ENCODE data around the gene SULT2A1.
"Not testable (repeated sequence)": the region's sequence is repeated elsewhere in the genome, so short reads cannot be mapped to it uniquely, and the experiment has no call there.

SULT2A1 gene, protein sequence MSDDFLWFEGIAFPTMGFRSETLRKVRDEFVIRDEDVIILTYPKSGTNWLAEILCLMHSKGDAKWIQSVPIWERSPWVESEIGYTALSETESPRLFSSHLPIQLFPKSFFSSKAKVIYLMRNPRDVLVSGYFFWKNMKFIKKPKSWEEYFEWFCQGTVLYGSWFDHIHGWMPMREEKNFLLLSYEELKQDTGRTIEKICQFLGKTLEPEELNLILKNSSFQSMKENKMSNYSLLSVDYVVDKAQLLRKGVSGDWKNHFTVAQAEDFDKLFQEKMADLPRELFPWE

DNA sequence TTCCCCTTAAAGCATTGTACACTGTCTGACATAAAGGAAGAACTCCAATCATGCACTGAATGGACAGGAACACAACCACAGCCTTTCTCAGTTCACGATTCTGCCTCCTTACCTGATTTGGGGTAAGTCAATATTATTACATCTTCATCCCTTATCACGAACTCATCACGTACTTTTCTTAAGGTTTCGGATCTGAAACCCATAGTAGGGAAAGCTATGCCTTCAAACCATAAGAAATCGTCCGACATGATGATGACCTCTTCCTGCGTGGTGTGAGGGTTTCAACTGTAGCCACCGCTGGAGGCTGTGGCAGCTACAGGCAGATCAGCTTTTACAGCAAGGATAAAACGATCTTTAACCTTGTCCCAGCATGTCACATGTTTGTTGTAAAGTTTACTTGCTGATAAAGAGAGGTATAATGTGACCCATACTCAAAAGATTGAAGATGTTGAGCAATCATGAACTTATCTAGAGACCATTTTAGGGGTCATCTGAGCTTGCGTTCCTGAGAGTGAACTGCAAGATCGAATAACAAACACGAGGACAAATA, at the start of gene SULT2A1:
Gene SULT2A1, minus strand, starts transcription at position 306 of the 550 bp plus-strand sequence. Its CDS starts 58 bp downstream, at position 248.
- ChIA-PET CTCF (interaction anchor here (1.4 to 1.6 kb wide), 2 partner anchors 17 to 22 kb away, joined by 5 read pairs; no protein-coding TSS in a partner anchor), POLR2A (no interaction called here)
- peak; percentile 28 for DNase-seq (ENCODE audit: extremely low spot score)
- TF ChIP-seq NFRKB (IDR thresholded peaks at IDR 0.05) (no peak), SUZ12 (IDR thresholded peaks at IDR 0.05) (no peak), FOXM1 (IDR thresholded peaks at IDR 0.05; ENCODE audit: borderline replicate concordance) (no peak), L3MBTL2 (conservative IDR thresholded peaks at IDR 0.05) (peak; percentile 21; the same call in 1 of the 2 replicates), HDGF (IDR thresholded peaks at IDR 0.05; ENCODE audit: borderline replicate concordance) (no peak)

DNA sequence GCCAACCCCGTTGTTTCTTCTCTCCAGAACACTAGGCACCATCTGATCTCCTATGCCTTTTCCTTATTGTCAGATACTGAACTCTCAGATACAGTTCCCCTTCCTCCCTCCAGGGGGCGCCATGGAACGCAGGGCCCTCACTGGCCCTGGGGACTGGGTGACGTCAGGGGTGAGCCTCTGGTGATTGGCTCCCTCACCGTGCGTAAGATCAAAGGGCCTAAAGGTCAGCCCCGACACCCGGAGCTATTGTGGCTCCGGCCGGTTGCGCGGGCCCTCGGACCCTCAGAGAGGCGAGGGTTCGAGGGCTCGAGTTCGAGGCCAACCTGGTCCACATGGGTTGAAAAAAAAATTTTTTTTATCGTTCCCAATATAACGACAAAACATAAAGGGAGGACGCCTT, 42.5 kb upstream of the SULT2A1 start:
- DNase-seq (ENCODE audit: extremely low spot score); CTCF ChIA-PET; POLR2A ChIA-PET: not testable (repeated sequence)

DNA sequence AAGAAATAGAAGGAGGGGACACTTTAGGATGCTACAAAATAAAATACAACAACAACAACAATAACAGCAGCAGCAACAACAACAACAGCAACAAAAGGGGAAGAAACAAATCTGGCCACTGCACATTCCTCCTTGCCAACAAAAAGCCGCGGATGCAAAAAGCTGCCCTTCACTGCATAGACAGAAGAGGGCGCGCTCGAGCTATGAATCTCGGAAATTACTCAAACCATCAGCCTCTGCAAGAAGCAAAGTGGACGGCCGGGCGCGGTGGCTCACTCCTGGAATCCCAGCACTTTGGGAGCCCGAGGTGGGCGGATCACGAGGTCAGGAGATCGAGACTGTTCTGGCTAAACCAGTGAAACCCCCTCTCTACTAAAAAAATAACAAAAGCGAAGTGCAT, 34.0 kb upstream of the SULT2A1 start:
- CTCF ChIA-PET; DNase-seq (ENCODE audit: extremely low spot score); POLR2A ChIA-PET: not testable (repeated sequence)

DNA sequence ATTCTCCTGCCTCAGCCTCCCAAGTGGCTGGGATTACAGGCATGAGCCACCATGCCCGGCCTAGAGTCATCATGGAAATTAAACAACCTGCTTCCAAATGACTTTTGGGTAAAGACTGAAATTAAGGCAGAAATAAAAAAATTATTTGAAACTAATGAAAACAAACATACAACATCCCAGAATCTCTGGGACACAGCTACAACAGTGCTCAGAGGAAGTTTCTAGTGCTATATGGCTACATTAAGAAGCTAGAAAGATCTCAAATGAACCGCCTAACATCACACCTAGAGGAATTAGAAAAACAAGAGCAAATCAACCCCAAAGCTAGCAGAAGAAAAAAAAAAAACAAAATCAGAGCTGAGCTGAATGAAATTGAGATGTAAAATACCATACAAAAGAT, 24.1 kb upstream of the SULT2A1 start:
- POLR2A ChIA-PET; DNase-seq (ENCODE audit: extremely low spot score); CTCF ChIA-PET: not testable (repeated sequence)

DNA sequence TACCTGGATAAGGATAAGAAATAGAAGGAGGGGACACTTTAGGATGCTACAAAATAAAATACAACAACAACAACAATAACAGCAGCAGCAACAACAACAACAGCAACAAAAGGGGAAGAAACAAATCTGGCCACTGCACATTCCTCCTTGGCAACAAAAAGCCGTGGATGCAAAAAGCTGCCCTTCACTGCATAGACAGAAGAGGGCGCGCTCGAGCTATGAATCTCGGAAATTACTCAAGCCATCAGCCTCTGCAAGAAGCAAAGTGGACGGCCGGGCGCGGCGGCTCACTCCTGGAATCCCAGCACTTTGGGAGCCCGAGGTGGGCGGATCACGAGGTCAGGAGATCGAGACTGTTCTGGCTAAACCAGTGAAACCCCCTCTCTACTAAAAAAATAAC, 23.2 kb upstream of the SULT2A1 start:
- CTCF ChIA-PET; POLR2A ChIA-PET; DNase-seq (ENCODE audit: extremely low spot score): not testable (repeated sequence)

DNA sequence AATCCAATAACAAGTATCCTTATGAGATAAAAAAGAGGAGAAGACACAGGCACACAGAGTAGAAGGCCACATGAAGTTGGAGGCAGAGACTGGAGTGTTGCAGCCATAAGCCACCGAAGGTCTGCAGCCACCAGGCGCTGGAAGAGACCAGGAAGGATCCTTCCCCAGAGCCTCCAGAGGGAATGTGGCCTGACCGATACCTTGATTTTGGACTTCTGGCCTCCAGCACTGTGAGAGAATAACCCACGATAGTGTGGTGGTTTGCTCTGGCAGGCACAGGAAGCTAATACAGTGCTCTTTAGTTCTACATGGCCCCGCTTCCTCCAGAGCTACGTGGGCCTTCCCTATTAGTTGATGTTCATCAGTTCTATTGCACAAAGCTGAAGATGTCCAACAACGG, 15.3 kb upstream of the SULT2A1 start:
- POLR2A ChIA-PET: no interaction called here
- CTCF ChIA-PET: no interaction called here

DNA sequence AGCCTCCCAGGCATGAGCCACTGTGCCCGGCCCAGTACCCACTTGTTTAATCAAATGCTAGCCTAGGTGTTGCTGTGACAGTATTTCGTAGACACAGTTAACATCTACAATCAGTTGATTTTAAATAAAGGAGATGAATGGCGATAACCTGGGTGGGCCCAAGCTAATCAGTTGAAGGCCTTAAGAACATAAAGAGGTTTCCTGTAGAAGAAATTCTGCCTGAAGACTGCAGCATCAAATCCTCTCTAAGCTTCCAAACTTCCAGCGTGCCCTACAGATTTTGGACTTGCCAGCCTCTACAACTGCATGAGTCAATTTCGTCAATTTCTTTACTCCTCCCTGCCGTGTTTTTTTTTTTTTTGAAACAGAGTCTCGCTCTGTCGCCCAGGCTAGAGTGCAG, 13.2 kb upstream of the SULT2A1 start:
- ChIA-PET CTCF (interaction anchor here (0.6 kb wide), 1 partner anchor 231 kb away, joined by 3 read pairs; no protein-coding TSS in a partner anchor), POLR2A (no interaction called here)
- DNase-seq (ENCODE audit: extremely low spot score): no peak
- TF ChIP-seq, protein P1, sequence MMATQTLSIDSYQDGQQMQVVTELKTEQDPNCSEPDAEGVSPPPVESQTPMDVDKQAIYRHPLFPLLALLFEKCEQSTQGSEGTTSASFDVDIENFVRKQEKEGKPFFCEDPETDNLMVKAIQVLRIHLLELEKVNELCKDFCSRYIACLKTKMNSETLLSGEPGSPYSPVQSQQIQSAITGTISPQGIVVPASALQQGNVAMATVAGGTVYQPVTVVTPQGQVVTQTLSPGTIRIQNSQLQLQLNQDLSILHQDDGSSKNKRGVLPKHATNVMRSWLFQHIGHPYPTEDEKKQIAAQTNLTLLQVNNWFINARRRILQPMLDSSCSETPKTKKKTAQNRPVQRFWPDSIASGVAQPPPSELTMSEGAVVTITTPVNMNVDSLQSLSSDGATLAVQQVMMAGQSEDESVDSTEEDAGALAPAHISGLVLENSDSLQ (IDR thresholded peaks at IDR 0.05): no peak
- no peak for TF ChIP-seq LEF1 (IDR thresholded peaks at IDR 0.05; ENCODE audit: borderline replicate concordance)
- TF ChIP-seq ELF4 (IDR thresholded peaks at IDR 0.05): no peak

More for the DNA sequence above, 15.3 kb upstream of the SULT2A1 start:
- TF ChIP-seq SUZ12 (IDR thresholded peaks at IDR 0.05) (no peak), NFRKB (IDR thresholded peaks at IDR 0.05) (no peak), ELF4 (IDR thresholded peaks at IDR 0.05) (no peak), TARDBP (IDR thresholded peaks at IDR 0.05) (no peak), HDGF (IDR thresholded peaks at IDR 0.05; ENCODE audit: borderline replicate concordance) (no peak), FOXM1 (IDR thresholded peaks at IDR 0.05; ENCODE audit: borderline replicate concordance) (no peak), ZNF384 (IDR thresholded peaks at IDR 0.05) (no peak), LEF1 (IDR thresholded peaks at IDR 0.05; ENCODE audit: borderline replicate concordance) (no peak), L3MBTL2 (conservative IDR thresholded peaks at IDR 0.05) (no peak), CTBP1 (IDR thresholded peaks at IDR 0.05; ENCODE audit: borderline replicate concordance) (no peak), FOXA1 (IDR thresholded peaks at IDR 0.05) (no peak), BHLHE40 (IDR thresholded peaks at IDR 0.05; ENCODE audit: borderline replicate concordance) (no peak), SP1 (IDR thresholded peaks at IDR 0.05) (no peak), FOXK2 (IDR thresholded peaks at IDR 0.05) (no peak)
- TF ChIP-seq, protein P1 (IDR thresholded peaks at IDR 0.05): no peak
- DNase-seq (ENCODE audit: extremely low spot score): no peak

DNA sequence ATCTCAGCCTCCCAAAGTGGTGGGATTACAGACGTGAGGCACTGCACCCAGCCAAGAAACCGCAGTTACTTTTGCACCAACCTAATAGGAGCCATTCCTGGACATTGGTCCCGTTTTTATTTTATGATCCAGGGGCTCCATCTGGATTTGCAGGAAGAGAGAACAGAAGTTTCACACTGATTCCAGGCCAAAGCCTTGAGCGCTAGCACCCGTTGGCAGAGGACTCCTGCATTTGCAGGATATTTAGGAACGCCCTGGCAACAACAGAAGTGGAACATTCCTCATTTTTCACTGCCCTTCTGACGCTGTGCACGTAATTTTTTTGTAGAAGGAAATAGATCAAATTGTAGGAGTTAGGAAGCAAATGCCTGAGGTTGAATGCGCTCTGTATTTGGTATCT, 11.7 kb upstream of the SULT2A1 start:
- ChIA-PET POLR2A (no interaction called here), CTCF (no interaction called here)
- TF ChIP-seq SP1 (IDR thresholded peaks at IDR 0.05) (no peak), ARNT (IDR thresholded peaks at IDR 0.05) (no peak), LEF1 (IDR thresholded peaks at IDR 0.05; ENCODE audit: borderline replicate concordance) (no peak), ZNF384 (IDR thresholded peaks at IDR 0.05) (no peak), ELF4 (IDR thresholded peaks at IDR 0.05) (no peak), TARDBP (IDR thresholded peaks at IDR 0.05) (no peak), L3MBTL2 (conservative IDR thresholded peaks at IDR 0.05) (no peak), HDGF (IDR thresholded peaks at IDR 0.05; ENCODE audit: borderline replicate concordance) (no peak), FOXK2 (IDR thresholded peaks at IDR 0.05) (no peak), NFRKB (IDR thresholded peaks at IDR 0.05) (no peak), FOXM1 (IDR thresholded peaks at IDR 0.05; ENCODE audit: borderline replicate concordance) (no peak), BHLHE40 (IDR thresholded peaks at IDR 0.05; ENCODE audit: borderline replicate concordance) (no peak), CTBP1 (IDR thresholded peaks at IDR 0.05; ENCODE audit: borderline replicate concordance) (no peak), SUZ12 (IDR thresholded peaks at IDR 0.05) (no peak)
- TF ChIP-seq, protein P1 (IDR thresholded peaks at IDR 0.05): no peak
- DNase-seq (ENCODE audit: extremely low spot score): no peak
